GF-D8 (cell line): Measurements from ENCODE around the gene MICALL2.

Experiments used
- DNase-seq: peaks from one replicate; lab custom pipeline; 2025; lab: John Stamatoyannopoulos, UW

MICALL2 gene

GRCh38 chr7:1392556-1392955, 66.7 kb downstream of the MICALL2 start:
- no peak for DNase-seq

- no peak for DNase-seq
Measured at GRCh38 chr7:1391449-1391848, 67.8 kb downstream of the MICALL2 start.

DNA sequence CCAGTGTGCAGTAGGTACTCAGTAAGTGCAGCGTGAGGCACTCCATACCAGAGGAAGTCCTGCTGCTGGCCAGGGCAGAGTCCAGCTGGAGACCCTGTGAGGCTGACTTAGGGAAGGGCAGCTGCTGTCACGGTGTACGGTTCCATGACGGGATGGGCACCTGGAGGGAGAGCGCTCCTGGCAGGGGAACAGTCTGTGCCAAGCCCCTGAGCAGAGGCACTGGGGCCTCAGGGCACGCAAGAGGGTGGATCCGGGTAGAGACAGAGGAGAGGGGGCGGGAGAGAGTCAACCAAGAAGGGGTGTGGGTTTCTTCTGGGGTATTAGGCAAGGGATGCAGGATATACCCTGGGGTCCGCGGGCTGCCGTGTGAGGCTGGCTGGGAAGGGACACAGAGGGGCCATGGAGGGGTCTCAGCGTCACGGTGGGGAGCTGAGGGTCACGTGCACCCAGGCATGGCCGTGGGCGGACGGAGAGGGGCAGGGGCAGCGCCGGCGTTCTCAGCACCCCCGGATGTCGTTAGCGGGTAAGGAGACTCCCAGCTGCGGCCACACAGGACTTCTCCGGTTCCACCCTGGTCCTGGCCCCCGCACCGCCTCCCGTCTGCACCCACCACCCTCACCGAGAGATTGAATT, 70.5 kb downstream of the MICALL2 start:
- no peak for DNase-seq

DNA sequence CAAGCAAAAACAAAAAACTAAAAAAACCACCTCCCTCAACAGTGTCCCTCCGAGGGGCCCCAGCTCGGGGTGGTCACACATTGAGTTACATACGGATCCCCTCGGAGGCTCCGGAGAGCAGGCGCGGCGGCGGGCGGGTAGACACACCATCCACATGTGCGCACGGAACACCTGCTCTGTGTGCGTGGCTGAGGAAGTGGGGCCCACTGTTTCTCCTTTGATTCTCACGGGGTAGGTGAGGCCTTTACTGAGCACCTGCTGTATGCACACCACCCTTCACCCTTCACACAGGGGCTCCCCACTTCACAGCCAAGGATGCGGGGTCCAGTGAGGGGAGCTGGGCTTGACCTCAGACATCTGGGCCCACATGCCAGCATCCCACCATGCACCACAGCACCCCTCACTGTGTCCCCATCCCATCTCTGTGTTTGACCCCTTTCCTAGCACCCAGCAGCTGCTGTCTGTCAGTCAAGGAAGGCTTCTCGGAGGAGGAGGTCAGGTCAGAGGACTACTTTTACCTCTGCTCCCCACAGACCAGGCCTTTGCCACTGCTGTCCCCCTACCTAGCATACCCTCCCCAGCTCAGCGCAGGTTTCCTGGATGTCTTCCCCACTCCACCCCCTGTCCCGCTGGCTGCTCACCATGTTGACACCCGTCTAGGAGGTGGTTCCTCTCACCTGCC, 71.1 kb downstream of the MICALL2 start:
- no peak for DNase-seq

GRCh38 chr7:1387261-1387660, 72.0 kb downstream of the MICALL2 start:
- DNase-seq = no peak

DNA sequence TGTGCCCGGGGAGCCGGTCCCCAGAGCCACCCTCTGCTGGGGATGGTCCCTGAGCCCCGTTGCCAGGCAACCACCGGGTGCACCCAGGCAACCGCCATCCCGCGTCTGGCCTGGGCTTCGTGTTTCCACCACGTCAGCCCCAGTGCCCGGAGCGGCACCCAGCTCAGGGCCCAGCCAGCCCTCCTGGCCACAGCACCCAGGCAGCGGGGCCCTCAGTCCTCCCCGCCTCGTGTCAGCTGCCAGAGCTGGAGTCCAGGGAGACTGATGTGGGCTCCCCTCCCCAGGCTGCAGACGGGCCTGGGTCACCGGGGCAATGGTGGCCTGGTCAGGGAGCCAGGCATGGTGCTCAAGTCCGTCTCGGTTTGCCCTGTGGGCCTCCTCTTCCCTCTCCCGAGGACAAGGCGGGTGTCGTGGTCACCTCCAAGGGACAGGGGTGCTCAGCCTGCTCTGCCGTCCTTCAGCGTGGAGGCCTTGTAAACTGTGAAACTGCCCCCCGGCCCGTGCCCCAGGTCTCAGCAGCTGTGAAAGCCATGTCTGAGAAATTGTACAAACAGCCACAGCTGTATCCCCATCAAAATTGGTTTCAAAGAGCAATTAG, 72.5 kb downstream of the MICALL2 start:
- DNase-seq = no peak

DNA sequence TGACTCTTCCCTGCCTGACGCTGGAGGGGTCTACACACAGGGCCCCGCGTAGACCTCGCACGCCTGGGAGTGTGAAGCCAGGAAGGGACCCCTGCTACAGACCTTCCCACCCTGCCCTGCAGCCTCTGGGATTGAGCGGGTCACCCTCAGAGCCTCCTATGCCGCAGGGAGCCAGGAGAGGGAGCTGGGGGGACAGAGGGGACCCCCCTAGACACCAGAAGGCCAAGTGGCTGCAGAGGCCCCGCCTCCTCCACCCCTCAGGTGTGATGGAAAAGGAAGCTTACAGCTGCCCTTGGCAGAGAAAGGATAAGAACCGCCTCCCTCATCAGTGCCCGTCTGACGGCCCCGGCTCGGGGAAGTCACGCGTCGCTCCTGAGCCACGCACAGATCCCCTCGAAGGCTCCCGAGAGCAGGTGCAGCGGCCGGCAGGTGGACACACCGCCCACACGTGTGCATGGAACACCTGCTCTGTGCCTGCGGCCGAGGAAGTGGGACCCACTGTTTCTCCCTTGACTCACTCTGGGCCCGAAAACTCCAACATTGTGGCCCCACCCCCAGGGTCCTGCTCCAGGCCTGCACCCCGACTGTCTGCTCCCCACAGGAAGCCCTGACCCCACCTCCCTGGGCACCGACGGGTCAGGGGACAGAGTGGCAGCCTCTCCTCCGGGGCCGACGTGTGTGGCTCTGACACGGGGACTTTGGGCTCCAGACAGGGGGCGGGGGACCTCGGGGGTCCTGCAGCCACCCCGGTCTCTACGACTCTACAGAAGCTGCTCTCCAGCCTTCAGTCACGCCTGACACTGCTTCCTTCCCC, 73.3 kb downstream of the MICALL2 start:
- no peak for DNase-seq

GRCh38 chr7:1385086-1385808, 74.0 kb downstream of the MICALL2 start:
- DNase-seq = no peak
